GM19463 (cell line): ENCODE results near the gene SETD1A.

Source experiments
- ATAC-seq: cut with Tn5 transposase; IDR thresholded peaks from one replicate; pipeline ENCODE4 v1.9.1; 2021; ENCODE audit warnings: mild to moderate bottlenecking, moderate library complexity; ENCODE audit not compliant: unreplicated experiment

SETD1A gene

GRCh38 chr16:30957456-30958174 lies at the start of gene SETD1A:
Gene SETD1A (plus strand): TSS chr16:30957754. CDS start chr16:30958732, 978 bp downstream.
- peak; percentile 70 for ATAC-seq

DNA sequence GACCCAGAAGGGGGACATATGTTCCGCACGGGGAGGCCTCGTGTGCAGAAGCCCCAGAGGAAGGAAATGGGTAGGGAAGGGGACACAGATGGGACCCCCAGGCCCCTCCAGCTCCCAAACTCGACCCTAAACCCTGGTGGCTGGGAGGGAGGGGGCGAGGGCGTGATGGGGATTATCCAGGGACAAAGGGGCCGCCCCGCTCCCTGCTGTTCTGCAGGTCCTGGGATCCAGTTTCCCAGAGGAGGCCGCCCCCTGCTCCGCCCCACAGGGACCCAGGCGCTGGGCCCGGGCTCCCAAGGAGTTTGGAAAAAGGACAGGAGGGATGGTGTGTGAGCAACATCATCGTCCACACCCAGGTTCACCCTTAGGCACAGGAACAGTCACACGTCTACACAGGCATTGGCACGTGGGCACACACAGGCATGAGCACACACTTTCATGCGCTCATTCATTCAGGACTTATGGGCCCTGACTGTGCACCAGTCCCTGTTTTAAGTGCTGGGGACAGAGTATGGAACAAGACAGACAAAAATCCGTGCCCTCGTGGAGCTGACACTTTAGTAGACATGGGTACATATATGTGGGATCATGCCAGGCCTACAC lies 47.0 kb upstream of the SETD1A start:
- no peak for ATAC-seq

DNA sequence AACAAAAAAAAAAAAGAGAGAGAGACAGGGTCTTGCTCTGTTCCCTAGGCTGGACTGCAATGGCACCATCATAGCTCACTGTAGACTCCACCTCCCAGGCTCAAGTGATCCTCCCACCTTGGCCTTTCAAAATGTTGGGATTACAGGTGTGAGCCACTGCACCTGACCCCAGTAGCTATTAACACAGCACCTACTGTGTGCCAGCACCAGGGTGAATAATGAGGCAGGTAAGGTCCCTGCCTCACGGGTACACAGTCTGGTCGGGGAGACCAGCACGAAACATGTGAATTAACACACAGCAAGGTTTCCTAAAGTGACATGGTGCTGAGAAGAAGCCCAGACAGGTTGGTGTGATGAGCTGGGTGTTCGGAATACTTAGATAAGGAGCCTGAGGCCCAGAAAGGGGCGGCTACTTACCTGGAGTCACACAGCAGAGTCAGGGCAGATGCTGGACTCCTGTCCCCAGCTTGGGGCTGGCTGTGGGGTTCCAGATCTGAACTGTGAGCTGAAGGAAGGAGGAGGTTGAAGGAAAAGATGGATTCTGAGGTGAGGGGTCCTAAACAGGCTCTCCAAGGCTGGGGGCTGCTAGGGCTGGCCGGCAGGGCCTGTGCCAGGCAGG lies 44.7 kb upstream of the SETD1A start:
- ATAC-seq, result no peak

- no peak for ATAC-seq
Observed at GRCh38 chr16:30914830-30915229, 42.7 kb upstream of the SETD1A start.

DNA sequence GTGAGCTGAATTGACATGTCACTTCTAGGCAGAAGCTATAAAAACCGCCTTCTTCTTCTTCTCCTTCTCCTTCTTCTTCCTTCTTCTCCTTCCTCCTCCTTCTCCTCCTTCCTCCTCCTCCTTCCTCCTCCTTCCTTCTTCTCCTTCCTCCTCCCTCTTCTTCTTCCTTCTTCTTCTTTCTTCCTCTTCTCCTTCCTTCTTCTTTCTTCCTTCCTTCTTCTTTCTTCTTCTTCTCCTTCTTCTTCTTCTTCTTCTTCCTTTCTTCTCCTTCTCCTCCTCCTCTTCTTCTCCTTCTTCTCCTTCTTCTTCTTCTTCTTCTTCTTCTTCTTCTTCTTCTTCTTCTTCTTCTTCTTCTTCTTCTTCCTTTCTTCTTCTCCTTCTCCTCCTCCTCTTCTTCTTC lies 38.9 kb upstream of the SETD1A start:
- no peak for ATAC-seq

DNA sequence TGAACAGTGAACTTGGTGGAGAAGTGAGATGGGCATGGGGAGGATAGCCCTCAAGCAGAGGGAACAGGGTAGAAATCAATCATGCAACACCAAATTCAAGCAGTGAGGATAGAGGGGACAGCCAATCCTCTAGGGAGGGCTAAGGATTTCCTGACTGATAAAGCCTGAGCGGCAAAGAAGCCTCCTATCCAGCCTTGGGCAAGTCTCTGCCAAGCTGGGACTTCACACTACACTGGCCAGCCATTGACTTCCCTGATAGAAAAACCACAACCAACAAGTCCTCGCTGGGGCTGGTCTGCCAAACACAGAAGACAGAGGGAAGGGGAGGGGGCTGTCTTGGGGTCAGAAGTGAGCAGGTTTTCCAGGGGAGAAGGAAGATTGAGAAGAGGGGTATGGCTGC lies 36.7 kb upstream of the SETD1A start:
- no peak for ATAC-seq

- no peak for ATAC-seq
Observed at GRCh38 chr16:30921459-30921747, 36.2 kb upstream of the SETD1A start.

GRCh38 chr16:30921748-30922419 lies 35.7 kb upstream of the SETD1A start:
- ATAC-seq, result no peak

DNA sequence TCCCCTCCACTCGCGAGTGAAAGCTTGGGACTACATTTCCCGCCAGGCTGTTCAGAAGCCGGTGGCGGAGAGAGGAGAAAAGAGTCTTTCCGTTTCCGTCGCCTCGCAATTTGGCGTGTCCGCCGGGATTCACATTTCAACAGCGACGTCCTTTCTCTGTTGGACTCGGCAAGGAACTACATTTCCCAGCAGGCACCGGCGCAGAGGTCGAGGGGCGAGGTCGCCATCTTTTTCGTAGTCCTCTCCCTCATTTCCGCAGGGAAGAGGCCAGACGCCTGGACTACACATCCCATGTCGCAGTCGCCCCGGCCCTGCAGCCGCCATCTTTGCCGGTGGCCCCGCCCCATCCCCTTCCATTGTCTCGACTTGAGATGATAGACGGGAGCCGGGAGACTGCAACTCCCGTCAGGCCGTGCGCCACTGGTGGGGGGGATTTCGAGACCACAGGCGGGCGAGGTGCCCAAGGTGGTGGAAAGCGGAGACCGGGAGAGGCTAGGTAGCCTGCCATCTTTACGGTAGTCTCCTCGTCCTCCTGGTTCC lies 35.1 kb upstream of the SETD1A start:
- ATAC-seq, result peak; percentile 68

- ATAC-seq, result peak; percentile 62
Observed at GRCh38 chr16:30922960-30923535, 34.5 kb upstream of the SETD1A start.

- ATAC-seq, result no peak
Observed at GRCh38 chr16:30923554-30924075, 33.9 kb upstream of the SETD1A start, which contains the start of gene FBXL19. Gene FBXL19 (plus strand): TSS chr16:30923572. CDS start chr16:30925755, 2,183 bp downstream.

DNA sequence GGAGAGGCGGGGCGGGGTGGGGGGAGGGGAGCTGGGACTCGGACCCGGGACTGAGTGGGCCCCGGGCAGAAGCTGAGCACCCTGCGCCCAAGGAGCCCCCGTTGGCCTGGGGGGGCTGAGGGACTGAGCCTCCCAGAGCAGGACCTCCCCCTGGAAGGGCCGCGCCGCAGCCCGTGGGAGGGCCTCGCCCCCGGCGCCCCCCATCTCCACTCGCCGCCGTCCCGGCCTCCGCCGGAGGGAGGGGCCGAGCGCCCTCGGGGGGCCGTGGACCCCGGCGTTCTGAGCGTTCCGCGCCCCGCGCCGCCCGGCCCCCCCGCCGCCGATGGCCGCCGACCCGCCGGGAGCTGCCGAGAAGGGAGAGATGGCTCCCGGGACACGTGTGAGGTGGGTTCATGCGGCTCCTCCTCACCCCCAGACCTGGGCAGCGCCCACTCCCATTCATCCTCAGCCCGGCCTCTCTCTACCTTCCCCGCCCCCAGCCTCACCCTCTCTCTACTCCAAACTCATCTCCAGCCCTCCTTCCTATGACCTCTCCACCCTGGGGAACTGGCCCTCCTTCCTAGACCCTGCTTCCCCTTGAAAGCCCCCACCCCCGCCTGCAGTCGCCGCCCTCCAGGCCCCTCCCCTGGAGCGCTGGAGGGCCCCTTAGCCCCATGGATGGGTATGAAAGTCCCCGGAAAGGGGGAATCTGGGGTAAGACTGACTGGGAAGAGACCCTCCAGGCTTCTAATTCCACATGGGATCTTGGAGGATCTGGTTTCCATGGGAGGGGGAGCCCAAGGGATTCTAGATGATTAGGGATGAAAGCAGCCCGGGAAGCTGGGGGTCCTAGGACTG lies 33.3 kb upstream of the SETD1A start:
- ATAC-seq, result no peak

DNA sequence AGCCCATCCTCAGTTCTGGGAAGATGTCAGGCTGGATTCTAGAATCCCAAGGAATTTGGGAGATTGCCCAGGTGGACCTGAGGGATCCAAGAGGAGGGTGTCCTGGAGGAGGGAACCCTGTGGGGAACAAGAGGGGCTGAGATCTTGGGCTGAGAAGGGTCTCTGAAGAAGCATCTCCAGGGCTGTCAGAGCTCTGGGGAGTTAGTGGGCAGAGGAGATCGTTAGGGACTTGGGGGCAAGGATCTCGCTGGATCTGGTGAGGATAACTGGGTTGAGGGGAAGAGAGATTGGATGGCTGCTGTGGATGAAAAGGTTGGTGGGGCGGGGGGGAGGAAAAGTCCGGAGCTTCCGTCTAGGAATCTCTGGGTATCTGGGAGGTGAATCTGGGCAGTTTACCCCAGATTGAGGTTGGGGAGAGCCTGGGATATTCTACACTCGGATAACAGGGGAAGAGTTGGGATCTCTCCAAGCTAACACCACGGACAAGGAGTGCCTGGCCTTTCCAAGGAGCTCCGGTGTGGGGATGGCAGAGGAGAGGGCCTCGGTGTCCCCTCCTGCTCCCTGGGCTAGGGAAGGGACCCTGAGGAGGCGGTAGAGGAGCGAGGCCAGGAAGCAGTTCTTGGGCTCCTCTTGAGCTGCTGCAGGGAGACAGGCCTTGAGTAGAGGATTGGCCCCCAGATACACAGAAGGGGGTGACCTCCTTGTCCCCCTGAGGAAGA lies 32.5 kb upstream of the SETD1A start:
- ATAC-seq, result no peak

DNA sequence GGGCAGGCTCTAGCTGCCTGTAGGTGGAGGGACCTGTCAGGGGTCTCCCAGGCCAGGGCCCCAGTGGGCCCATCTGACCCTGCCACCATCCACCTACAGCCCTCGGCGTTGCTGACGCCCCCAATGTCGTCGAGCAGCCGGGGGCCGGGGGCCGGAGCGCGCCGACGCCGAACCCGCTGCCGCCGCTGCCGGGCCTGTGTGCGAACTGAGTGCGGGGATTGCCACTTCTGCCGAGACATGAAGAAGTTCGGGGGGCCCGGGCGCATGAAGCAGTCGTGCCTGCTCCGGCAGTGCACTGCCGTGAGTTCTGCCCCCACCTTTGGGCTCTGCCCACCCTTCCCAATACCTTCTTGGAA lies 31.9 kb upstream of the SETD1A start:
- no peak for ATAC-seq

- ATAC-seq, result no peak
Observed at GRCh38 chr16:30925995-30926811, 31.4 kb upstream of the SETD1A start.

DNA sequence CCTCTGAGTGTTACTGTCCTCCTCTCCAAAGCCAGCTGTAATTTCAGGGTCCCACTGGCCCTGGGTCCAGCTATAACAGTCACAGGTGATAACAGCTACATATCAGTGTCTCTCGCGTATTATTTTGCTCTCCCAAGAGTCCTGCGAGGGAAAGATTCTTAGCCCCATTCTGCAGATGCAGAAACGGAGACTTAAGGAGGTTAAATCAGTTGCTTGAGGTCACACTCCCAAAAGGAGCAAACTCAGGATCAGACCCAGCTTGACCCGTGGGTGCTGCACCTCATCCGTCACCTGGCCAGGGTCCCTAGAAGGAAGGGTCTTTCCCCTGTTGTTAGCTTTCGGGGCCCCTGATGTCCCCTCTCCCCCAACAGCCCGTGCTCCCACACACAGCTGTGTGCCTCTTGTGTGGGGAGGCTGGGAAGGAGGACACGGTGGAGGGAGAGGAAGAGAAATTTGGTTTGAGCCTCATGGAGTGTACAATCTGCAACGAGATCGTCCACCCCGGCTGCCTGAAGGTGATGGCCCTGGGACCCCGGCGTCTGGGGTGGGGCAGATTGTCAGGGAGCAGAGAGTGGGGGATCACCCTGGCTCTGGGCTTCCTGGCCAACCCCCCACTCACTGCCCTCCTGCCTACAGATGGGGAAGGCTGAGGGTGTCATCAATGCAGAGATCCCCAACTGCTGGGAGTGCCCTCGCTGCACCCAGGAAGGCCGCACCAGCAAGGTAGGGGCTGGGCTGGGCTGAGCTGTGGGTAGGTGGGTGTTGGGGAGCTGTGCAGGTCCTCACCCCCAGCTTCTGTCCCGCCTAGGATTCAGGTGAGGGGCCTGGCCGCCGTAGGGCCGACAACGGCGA lies 30.4 kb upstream of the SETD1A start:
- ATAC-seq, result no peak

DNA sequence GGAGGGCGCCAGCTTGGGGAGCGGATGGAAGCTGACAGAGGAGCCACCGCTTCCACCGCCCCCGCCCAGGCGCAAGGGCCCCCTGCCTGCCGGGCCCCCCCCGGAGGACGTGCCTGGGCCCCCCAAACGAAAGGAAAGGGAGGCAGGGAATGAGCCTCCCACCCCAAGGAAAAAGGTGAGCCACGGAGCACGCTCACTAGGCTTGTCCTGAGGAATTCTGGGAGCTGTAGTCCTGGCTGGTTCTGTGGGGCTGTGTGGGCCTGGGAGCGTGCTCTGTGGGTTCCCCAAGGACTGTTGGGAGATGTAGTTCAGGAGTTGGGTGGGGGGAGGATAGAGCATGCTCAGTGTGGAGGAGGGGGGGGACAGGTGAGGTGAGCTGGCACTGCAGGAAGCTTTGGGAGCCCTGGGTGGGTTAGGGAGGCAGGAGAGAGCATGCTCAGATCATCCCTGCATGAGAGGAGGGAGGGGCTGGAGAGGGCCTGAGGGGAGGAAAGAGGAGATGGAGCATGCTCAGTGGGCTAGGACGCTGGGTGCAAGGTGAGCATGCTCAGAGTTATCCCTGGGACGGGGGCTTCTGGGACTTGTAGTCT lies 29.7 kb upstream of the SETD1A start:
- no peak for ATAC-seq
